ENCODE results near the gene ZMIZ1. TPM values are rescaled to one million over a fixed set of nuclear protein-coding genes. Genes with fewer than 3 reads are reported as not detected.

ZMIZ1 gene
- polyA plus RNA-seq, 4 donors = 74.1 to 80.9 (median 77.0) TPM

DNA sequence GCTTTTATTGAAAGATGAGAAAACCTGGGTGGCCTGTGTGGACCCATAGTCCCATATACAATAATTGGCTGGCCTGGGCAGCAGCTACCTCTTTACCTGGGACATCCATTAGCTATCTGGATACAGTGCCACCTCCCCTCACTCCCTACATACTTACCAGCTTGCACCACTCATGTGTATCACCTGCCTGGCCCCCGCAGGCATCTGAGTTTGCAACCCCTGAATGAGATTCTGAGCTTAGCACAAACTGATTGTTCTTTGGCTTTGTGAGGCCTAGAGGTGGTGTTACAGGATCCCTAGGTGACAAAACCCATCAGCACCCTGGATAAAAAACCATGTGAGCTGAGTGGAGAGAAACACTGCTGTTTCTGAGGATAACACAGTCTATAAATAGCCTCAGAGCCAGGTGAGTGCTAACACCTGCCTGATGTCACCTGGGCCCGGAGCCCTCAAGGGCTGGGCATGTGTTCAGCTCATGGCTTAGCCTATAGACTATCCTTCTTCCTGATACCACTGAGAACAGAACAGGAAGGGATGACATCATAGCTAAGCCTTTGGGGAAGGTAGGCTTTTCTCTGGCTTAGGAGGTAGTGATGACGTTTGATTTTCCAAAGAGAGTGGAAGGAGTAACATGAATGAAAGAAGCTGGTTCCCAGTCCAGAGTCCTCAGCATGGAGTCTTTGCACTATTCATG is 275.9 kb downstream of the ZMIZ1 start:
- DNase-seq (ENCODE audit: low read depth in 4 of 4, low spot score in 3 of 4) = no peak

DNA sequence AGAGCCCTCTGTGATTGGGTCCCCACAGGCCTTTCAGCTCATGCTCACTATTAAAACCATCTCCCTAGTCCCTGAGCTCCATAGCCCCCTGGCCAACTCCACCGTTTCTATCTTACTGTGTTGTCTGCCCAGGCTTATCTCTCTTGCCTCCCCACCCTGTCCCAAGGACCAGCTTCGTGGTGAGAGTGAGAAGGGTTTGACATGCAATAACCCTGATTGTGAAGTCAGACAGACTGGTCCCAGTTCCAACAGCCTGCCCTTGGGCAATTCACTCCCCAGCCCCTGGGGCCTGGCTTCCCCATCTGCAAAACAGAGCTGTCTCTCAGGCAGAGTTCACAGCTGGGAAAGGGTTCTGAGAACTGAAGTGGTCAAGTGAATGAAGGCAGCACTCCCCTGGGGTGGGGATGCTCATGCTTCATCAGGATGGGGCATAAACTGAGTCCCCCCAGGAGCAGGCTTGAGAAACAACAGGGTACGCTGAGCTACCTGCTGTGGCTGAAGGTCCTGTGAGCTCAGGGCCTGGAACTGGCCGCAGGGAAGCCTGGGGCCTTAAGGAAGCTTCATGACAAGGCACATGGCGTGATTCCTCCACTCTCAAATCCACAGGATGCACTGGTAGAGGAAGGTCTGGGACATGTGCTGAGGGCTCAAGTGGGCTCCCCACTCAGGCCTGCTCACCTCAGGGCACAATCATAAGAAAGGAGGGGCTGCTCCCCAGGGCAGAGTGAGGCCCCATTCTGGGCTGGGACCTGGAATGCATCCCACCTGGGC is 276.7 kb downstream of the ZMIZ1 start:
- DNase-seq (ENCODE audit: low read depth in 4 of 4, low spot score in 3 of 4) = no peak

DNA sequence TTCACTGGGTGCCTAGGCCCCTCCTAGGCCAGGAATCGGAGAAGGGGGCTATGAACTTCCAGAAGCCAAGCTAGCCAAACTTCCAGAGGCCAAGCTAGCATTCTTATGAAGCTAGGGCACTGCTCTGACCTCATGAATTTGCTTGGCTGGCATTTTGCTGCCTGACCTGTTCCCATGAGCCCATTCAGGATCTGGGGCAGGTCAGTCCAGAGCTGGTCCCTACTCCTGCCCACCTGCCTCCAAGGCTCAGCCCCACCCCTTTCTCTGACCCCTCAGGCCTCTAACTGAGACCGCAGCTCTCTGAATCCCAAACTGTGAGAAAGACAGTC is 277.2 kb downstream of the ZMIZ1 start:
- DNase-seq (ENCODE audit: low read depth in 4 of 4, low spot score in 3 of 4) = no peak

DNA sequence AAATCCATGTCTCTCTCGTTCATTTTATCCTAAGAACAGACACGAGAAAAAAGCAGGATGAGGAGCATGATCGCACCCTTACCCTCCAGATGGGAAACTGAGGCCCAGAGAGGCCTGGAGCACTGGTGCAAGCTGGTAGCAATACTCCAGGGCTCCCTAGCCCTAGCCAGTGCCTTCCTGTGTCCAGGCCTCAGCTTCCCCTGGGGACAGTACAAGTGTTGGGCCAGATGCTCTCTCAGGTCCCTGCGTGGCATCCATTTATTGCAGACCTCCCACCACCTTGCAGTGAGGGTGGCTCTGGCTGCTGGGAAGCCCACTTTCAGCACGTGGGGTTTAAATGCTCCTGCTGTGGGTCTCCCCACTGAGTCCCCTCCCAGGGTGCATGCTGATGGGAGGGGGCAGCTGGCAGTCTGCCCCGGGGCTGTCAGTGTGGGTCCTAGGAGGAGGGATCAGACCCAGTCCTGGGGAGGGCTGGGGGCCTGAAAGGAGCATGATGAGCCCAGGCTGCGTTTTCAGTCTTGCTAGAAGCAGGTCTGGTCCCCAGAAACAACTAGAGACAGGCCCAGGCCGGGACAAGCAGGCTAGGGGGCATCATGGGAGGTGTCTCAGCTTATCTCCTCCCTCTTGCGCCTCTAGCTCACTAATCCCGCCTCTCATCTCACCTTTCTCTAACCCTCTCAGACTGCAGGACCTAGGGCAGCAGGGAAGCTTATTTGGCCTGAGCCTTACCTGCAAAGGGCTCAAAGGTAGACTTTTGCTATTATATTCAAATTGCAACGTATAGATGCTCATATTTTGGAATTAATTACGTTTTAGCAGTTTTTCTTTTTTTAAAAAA is 277.8 kb downstream of the ZMIZ1 start:
- no peak for DNase-seq (ENCODE audit: low read depth in 4 of 4, low spot score in 3 of 4)

DNA sequence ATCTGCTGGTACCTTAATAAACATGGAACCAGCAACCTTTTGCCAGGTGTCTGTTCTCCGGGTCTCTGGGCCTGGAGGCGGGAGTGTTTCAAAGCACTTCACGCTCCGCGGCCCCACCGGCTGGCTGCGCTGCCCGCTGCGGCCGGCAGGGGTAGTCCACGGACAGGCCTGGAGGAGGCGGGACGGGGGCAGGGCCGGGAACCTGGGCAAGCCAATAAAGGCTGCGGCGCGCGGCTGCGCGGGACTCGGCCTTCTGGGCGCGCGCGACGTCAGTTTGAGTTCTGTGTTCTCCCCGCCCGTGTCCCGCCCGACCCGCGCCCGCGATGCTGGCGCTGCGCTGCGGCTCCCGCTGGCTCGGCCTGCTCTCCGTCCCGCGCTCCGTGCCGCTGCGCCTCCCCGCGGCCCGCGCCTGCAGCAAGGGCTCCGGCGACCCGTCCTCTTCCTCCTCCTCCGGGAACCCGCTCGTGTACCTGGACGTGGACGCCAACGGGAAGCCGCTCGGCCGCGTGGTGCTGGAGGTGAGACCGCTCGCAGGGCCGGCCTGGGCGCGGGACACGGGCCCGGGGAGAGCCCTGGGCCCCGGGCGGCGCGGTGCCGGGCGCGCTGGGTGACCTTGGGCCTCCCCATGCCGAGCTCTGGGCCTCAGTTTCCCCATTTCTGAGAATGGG is 278.6 kb downstream of the ZMIZ1 start, which contains the start of gene PPIF:
PPIF (plus strand) TSS at position 244 of the 668 bp plus-strand sequence; CDS start at position 324, 80 bp downstream.
- DNase-seq (ENCODE audit: low read depth in 4 of 4, low spot score in 3 of 4) = peak; percentile 77 to 86 (median 83)

DNA sequence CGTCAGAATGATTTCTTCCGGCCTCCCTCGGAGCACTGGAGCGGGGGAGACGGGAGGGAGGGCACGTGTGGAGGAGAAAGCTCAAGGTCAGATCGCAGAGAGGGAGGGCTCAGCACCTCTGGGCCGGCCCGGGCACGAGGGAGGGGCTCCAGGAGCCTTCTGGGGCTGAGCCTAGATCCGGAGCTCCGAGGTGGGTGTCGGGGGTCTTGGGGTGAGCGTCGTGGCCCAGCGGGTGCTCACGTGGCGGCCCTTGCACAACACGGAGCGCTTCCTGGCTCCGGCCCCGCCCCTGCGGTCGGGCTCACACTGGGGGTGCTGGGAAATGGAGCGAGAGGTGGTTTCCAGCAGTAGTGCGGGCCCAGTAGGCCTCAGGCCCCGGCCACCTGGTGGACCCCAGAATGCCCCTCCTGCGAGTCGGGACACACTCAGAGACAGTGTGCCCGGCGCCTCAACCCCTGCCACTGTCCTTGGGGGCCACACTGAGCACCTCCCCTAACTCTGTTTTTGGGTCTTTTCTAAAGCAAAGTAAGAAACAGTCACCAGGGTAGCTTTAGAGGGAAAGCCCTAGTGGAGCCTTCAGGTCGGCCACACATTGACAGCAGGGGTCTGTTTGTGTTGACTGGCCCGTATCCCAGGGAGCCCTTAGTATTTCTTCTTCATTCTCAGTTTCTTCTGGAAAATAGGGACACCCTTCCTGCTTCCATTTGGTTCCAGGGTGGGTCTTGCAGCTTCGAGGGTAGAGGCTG is 279.3 kb downstream of the ZMIZ1 start:
- DNase-seq (ENCODE audit: low read depth in 4 of 4, low spot score in 3 of 4) = no peak

DNA sequence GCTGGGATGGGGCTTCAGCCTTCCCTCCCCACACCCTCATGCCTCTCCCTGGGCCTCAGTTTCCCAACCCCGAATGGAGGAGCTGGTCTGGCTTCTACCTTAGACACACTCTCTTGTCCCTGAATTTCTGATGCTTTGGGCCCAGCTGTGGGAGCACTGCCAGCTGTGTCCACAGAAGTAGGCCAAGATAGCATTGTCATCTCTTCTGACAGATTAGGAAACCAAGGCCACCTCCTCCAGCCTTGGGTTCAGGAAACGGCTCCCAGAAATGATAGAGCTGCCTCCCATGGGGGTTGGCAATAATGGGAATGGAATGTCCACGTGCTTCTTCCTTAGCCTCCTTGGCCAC is 279.8 kb downstream of the ZMIZ1 start:
- DNase-seq (ENCODE audit: low read depth in 4 of 4, low spot score in 3 of 4) = no peak

DNA sequence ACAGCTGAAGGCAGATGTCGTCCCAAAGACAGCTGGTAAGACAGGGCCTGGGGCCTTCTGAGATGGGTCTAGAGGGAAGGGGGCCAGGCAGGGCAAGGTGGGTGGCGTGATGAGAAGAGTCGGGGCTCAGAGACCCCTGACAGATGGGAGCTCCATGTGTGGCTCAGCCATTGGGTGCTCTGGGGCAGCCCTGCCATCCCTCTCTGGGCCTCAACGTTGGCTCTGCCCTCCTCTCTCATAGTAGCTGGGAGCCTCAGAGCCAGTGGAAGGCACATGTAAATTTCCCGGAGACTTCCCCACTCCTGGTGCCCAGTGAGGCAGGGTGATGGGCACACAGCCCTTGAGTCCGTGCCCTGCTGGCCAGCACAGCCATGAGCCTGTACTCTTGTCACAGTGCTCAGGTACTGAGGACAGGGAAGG is 280.3 kb downstream of the ZMIZ1 start:
- no peak for DNase-seq (ENCODE audit: low read depth in 4 of 4, low spot score in 3 of 4)

DNA sequence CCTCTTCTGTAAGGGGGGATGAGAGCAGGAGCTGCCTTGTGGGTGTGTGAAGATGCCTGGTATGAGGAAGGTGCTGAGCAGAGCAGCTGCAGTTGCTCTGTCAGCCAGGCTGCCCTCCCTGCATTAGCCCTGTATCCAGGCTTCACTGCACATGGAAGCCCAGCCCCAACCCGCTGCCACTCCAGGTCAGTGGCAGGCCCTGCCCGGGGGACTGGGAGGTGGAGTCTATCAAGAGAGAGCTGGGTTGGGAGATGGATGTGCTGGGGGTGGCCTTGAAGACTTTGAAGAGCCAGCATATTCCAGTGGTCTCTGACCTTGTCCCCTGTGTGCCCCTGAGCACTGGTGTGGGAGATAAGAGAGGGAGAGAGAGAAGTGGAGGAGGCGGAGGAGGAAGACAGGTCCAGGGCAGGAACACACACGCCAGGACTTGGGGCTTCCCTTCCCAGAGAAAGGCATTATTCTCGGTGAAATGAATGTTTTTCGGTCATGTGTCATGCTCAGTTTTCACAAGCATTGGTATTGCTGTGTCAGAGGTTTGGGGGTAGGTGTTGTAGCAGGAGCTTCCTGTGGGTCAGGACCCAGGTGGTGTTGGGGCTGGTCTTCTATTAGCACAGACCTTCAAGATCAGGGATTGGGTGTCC is 281.1 kb downstream of the ZMIZ1 start:
- DNase-seq (ENCODE audit: low read depth in 4 of 4, low spot score in 3 of 4) = no peak

DNA sequence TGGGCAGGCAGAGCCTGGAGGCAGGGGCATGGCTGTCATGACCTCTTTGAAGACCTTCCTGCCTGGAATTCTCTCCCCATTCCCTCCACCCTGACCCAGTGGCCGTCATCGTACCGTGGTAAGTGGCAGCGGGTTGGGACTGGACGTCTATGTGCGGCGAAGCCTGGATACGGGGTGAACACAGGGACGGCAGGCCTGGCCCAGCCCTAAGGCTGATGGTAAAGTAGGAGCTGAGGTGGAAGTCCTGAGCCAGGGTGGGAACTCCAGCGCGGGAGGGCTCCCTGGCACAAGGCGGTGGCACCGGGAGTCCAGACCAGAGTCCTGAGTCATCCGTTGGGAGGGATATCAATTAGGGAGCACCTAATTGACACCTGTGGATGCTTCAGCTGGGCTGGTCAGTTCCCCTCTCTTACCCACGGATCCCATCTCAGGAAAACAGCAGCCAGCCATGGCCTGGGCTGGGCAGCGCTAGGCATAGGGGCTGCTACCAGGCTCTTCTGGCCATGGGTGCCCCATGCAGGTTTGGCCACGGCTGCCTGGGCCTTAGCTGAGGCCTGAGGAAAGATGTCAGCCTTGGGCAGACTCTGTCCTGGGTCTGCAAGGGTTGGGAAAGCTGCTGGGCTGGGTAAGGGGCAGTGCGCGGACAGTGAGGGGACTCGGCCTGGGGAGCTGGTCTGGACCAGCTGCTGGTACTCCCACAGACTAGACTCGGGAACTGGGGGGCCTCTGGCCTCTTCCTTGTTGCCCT is 281.8 kb downstream of the ZMIZ1 start:
- no peak for DNase-seq (ENCODE audit: low read depth in 4 of 4, low spot score in 3 of 4)

DNA sequence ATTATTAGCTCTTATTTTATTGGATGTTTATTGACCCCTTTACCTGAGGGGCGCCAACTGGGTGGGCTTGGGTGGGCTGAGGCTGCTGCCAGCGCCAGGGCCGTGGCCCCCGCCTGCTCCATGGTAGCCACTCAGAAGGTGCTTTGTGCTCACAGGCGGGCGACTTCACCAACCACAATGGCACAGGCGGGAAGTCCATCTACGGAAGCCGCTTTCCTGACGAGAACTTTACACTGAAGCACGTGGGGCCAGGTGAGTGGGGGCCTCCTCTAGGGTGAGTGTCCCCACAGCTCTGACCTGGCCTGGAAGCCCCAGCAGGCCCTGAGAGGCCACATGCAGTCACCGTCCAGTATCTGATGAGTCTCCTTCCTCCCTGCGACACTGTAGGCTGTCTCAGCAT is 282.6 kb downstream of the ZMIZ1 start:
- no peak for DNase-seq (ENCODE audit: low read depth in 4 of 4, low spot score in 3 of 4)

DNA sequence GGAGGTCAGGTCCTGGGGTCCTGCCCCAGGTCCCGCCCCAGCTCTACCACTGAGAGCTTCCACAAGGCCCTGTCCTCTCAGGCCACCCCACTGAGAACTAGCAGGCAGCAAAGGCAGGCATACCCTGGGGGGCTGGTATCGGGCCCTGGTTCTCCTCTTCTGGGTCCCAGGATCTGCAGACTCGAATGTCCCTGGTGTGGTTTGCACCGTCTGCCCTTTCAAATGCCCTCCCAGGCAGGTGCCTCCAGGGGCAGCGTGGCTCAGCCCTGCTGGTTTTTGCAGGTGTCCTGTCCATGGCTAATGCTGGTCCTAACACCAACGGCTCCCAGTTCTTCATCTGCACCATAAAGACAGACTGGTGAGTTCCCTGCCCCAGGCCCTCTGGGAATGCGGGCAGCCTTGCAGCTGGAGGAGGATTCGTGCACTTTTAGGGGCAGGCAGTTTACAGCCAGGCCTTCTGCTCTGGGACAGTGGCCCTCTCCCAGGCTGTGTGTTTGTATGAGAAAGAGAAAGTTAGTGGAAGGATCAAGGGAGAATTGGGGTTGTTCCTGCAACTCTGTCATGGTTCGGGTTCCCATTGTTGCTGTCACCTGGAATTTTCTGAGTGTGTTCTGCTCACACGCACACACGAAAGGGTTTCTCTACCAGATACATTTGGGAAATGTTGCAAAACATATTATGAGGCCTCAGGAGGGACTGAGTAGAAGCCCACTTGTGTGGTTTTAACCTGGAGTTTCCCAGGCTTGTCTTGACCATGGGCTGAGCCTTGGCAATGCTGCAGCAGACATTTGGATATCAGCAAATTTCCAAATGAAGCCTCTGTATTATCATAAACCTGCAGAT is 283.5 kb downstream of the ZMIZ1 start:
- no peak for DNase-seq (ENCODE audit: low read depth in 4 of 4, low spot score in 3 of 4)

DNA sequence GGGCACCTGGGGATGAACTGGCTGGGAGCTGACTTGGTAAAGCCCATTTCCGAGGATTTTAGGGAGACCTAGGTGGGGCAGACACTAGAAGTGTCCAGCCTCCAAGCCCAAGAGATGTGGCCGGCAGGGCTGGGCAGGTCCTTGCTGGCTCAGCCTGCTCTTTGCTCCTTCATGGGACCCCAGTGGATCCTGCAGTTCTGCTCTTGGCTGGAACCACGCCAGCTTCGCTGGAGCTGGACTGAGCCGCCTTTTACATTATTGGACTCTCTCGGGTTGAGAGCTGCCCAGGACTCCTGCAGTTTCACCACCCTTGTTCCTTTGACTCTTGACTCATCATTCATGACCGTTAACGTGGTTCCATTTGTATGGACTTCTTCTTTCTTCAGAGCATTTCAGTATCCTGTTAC is 284.2 kb downstream of the ZMIZ1 start:
- no peak for DNase-seq (ENCODE audit: low read depth in 4 of 4, low spot score in 3 of 4)

DNA sequence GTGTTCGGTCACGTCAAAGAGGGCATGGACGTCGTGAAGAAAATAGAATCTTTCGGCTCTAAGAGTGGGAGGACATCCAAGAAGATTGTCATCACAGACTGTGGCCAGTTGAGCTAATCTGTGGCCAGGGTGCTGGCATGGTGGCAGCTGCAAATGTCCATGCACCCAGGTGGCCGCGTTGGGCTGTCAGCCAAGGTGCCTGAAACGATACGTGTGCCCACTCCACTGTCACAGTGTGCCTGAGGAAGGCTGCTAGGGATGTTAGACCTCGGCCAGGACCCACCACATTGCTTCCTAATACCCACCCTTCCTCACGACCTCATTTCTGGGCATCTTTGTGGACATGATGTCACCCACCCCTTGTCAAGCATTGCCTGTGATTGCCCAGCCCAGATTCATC is 285.0 kb downstream of the ZMIZ1 start:
- no peak for DNase-seq (ENCODE audit: low read depth in 4 of 4, low spot score in 3 of 4)

DNA sequence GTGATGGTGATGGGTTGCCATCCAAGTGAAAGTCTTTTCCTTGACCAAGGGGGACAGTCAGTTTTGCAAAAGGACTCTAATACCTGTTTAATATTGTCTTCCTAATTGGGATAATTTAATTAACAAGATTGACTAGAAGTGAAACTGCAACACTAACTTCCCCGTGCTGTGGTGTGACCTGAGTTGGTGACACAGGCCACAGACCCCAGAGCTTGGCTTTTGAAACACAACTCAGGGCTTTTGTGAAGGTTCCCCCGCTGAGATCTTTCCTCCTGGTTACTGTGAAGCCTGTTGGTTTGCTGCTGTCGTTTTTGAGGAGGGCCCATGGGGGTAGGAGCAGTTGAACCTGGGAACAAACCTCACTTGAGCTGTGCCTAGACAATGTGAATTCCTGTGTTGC is 285.4 kb downstream of the ZMIZ1 start:
- DNase-seq (ENCODE audit: low read depth in 4 of 4, low spot score in 3 of 4) = no peak

DNA sequence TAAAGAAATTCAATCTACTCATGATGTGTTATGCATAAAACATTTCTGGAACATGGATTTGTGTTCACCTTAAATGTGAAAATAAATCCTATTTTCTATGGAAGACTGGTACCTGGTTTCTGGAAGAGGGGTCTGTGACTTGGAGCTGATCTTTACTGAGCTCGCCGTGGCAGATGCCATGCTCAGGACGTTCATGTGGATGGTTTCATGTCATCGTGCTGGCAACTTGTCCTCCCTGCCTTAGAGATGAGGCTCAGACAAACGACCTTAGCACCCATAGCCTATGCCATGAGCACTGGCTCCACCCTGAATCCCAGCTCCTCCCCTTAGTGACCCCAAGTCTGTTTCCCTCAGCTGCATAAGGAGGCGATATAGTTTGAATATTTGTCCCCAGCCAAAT is 285.8 kb downstream of the ZMIZ1 start:
- no peak for DNase-seq (ENCODE audit: low read depth in 4 of 4, low spot score in 3 of 4)

DNA sequence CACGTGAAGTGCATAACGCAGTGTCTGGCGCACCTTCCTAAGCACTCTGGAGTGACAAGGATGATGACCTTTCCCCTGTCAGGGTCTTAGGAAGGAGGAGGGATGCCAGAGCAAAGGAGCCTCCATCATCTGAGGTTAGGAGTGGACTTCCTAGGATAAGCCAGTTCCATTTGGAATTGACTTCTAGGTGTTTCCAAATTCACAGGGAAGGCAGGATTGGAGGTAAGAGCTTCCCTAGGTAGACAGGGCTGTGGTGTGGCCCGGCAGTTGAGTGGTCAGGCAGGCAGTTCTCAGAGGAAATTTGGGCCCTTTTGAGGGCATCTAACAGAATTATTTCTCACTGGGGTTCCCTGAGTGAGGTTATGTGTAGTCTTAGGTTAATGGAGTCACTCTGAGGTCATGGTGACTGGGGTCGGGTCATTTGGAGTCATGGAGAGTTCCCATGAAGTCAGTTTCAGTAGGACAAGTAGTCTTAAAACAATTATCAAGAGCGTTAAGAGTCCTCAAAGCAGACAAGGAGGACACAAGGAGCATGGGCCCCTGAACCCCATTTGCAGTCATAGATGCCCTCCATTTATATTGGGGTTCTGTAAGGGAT is 286.8 kb downstream of the ZMIZ1 start:
- DNase-seq (ENCODE audit: low read depth in 4 of 4, low spot score in 3 of 4) = no peak

DNA sequence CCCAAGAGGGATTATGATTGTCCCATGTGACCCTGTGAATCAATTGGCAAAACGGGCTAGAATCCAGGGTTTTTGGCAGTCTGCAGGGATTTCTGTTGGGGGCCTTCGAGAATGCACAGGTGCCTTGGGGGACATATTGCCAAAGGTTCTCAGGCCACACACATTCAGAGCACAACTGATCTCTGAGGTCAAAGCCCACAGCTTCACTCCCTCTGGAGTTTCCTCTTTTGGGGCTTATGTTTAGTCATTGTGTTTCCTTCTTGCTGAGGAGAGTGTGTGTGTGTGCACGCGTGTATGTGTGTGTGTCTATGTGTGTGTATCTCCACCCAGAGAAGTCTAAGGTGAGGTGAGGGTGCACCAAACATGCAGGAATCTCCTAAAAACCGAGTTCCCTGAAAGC is 287.3 kb downstream of the ZMIZ1 start:
- no peak for DNase-seq (ENCODE audit: low read depth in 4 of 4, low spot score in 3 of 4)

All from right renal pelvis (tissue), 4 donors.